ENCODE data around the gene VAPB. TPM values are rescaled to one million over a fixed set of nuclear protein-coding genes. Genes with fewer than 3 reads are reported as not detected.
A peak's percentile ranks its signal among the peaks of the same experiment; 100 is the strongest.
"Not testable (repeated sequence)": the region's sequence is repeated elsewhere in the genome, so short reads cannot be mapped to it uniquely, and the experiment has no call there.

The VAPB gene
- total RNA-seq, 1 donor from 2014 or later: 26.2 TPM

GRCh38 chr20:58408603-58409246, 19.7 kb downstream of the VAPB start:
- Mint-ChIP-seq H3K27me3 (no peaks in the 10 kb centered on the region), H3K4me1 (peaks cover 36% of the 10 kb centered on the region), H3K4me3 (peak overlapping the region; percentile 7), H3K36me3 (ENCODE audit: low read depth) (peaks cover 2% of the 10 kb centered on the region), H3K9me3 (no peaks in the 10 kb centered on the region), H3K27ac (no peak overlapping the region)
- TF ChIP-seq CTCF (IDR thresholded peaks at IDR 0.05): no peak
- intact Hi-C loops (cut with micrococcal nuclease): no loop called here
- peak; percentile 25 for ATAC-seq (ENCODE audit: low read depth)
- ChIA-PET CTCF (no interaction called here), POLR2A (no interaction called here)
- DNase-seq: no peak

GRCh38 chr20:58414216-58414615, 25.2 kb downstream of the VAPB start:
- H3K27me3 Mint-ChIP-seq; H3K9me3 Mint-ChIP-seq; H3K4me3 Mint-ChIP-seq; H3K27ac Mint-ChIP-seq; ATAC-seq (ENCODE audit: low read depth); intact Hi-C loops (cut with micrococcal nuclease); DNase-seq; POLR2A ChIA-PET; CTCF ChIA-PET: not testable (repeated sequence)
- Mint-ChIP-seq H3K36me3 (ENCODE audit: low read depth) (peaks cover 27% of the 10 kb centered on the region), H3K4me1 (peaks cover 30% of the 10 kb centered on the region)

- H3K4me1 Mint-ChIP-seq: peaks cover 25% of the 10 kb centered on the region
- POLR2A ChIA-PET; H3K4me3 Mint-ChIP-seq; intact Hi-C loops (cut with micrococcal nuclease); H3K27me3 Mint-ChIP-seq; CTCF ChIA-PET; H3K27ac Mint-ChIP-seq; H3K9me3 Mint-ChIP-seq; DNase-seq; ATAC-seq (ENCODE audit: low read depth): not testable (repeated sequence)
- H3K36me3 Mint-ChIP-seq (ENCODE audit: low read depth): peaks cover 31% of the 10 kb centered on the region
Measured at GRCh38 chr20:58414786-58415185, 25.8 kb downstream of the VAPB start.

- Mint-ChIP-seq H3K4me1 (peaks cover 22% of the 10 kb centered on the region), H3K27ac (peak overlapping the region; percentile 3), H3K4me3 (no peak overlapping the region), H3K36me3 (ENCODE audit: low read depth) (peaks cover 43% of the 10 kb centered on the region), H3K9me3 (no peaks in the 10 kb centered on the region), H3K27me3 (no peaks in the 10 kb centered on the region)
- no peak for DNase-seq
- TF ChIP-seq CTCF (IDR thresholded peaks at IDR 0.05): no peak
- no peak for ATAC-seq (ENCODE audit: low read depth)
- CTCF ChIA-PET: no interaction called here
- POLR2A ChIA-PET: no interaction called here
- intact Hi-C loops (cut with micrococcal nuclease): no loop called here
Measured at GRCh38 chr20:58416057-58416456, 27.0 kb downstream of the VAPB start.

- DNase-seq: no peak
- TF ChIP-seq CTCF (IDR thresholded peaks at IDR 0.05): no peak
- Mint-ChIP-seq H3K27ac (peak overlapping the region; percentile 3), H3K27me3 (no peaks in the 10 kb centered on the region), H3K4me1 (peaks cover 22% of the 10 kb centered on the region), H3K4me3 (no peak overlapping the region), H3K9me3 (no peaks in the 10 kb centered on the region), H3K36me3 (ENCODE audit: low read depth) (peaks cover 50% of the 10 kb centered on the region)
- intact Hi-C loops (cut with micrococcal nuclease): no loop called here
- no peak for ATAC-seq (ENCODE audit: low read depth)
- CTCF ChIA-PET: no interaction called here
- POLR2A ChIA-PET: no interaction called here
Measured at GRCh38 chr20:58416835-58417234, 27.8 kb downstream of the VAPB start.

- intact Hi-C loops (cut with micrococcal nuclease): no loop called here
- CTCF ChIA-PET: no interaction called here
- no peak overlapping the region for H3K27ac Mint-ChIP-seq
Measured at GRCh38 chr20:58417438-58417837, 28.4 kb downstream of the VAPB start.

More at GRCh38 chr20:58417438-58417837, 28.4 kb downstream of the VAPB start:
- POLR2A ChIA-PET: no interaction called here
- Mint-ChIP-seq H3K36me3 (ENCODE audit: low read depth) (peaks cover 55% of the 10 kb centered on the region), H3K4me1 (peaks cover 20% of the 10 kb centered on the region), H3K9me3 (no peaks in the 10 kb centered on the region), H3K27me3 (no peaks in the 10 kb centered on the region), H3K4me3 (no peak overlapping the region)
- DNase-seq (no peak), ATAC-seq (ENCODE audit: low read depth) (no peak)
- TF ChIP-seq CTCF (IDR thresholded peaks at IDR 0.05): no peak
